ENCODE measurements around the gene IGFN1.

GRCh38 chr1:201175820-201176500, 14.7 kb upstream of the IGFN1 start:
- TF ChIP-seq CTCF (IDR thresholded peaks at IDR 0.05; ENCODE audit: borderline replicate concordance, extremely low read depth, low read length, poor library complexity, severe bottlenecking) (no peak), EZH2 (IDR thresholded peaks at IDR 0.05; ENCODE audit: borderline replicate concordance, low read depth, low read length, severe bottlenecking) (no peak)
